CD4-positive, CD25-positive, alpha-beta regulatory T cell (primary cell): ENCODE results near the gene SGO2. TPM values are rescaled to one million over a fixed set of nuclear protein-coding genes. Genes with fewer than 3 reads are reported as not detected.
A peak's percentile ranks its signal among the peaks of the same experiment; 100 is the strongest.

ENCODE experiments used
- ATAC-seq, 2 donors: fragments of 150-1000 bp; cut with Tn5 transposase; one replicate each; pipeline ENCODE4 v1.10.0; 2021; ENCODE audit warnings: low read depth in 2 of 2, moderate number of reproducible peaks in 2 of 2, moderate library complexity in 1 of 2
- DNase-seq, 3 donors: peaks; one replicate each; pipeline versions ENCODE4 v3.0.0 to v3.0.0-alpha.2; 2012 to 2022; ENCODE audit warnings: mixed read lengths in 1 of 3
- H3K27ac ChIP-seq: one replicate; pipeline ENCODE4 v1.7.0; 2013; ENCODE audit warnings: mild to moderate bottlenecking, low read length; ENCODE audit not compliant: insufficient read depth, poor library complexity, severe bottlenecking
- H3K27me3 ChIP-seq: one replicate; pipeline ENCODE4 v1.7.0; 2013; ENCODE audit warnings: low read length; ENCODE audit not compliant: control insufficient read depth, insufficient read depth
- H3K36me3 ChIP-seq: one replicate; pipeline ENCODE4 v1.7.0; 2013; ENCODE audit warnings: mild to moderate bottlenecking, low read length, moderate library complexity; ENCODE audit not compliant: control insufficient read depth, insufficient read depth
- H3K4me1 ChIP-seq: 2 replicates; pipeline ENCODE4 v1.7.0; 2013; ENCODE audit warnings: mild to moderate bottlenecking, low read length; ENCODE audit not compliant: insufficient read depth, control insufficient read depth, poor library complexity, severe bottlenecking
- H3K4me3 ChIP-seq: one replicate; pipeline ENCODE4 v1.7.0; 2013; ENCODE audit warnings: low read depth, mild to moderate bottlenecking, low read length, moderate library complexity
- H3K9me3 ChIP-seq, 2 experiments: 1 replicate in 1 of 2; 2 replicates in 1 of 2; pipeline ENCODE4 v1.7.0; 2013; ENCODE audit warnings: low read length in 2 of 2, mild to moderate bottlenecking in 1 of 2, moderate library complexity in 1 of 2; ENCODE audit not compliant: control insufficient read depth in 2 of 2
- H3K27ac Mint-ChIP-seq, 3 donors: one replicate each; pipeline ENCODE4 v1.8.0; 2020 to 2022; ENCODE audit warnings: mild to moderate bottlenecking in 3 of 3, mixed read lengths in 3 of 3, moderate library complexity in 2 of 3
- H3K27me3 Mint-ChIP-seq: one replicate; pipeline ENCODE4 v1.8.0; 2022; ENCODE audit warnings: mild to moderate bottlenecking, mixed read lengths
- H3K36me3 Mint-ChIP-seq: one replicate; pipeline ENCODE4 v1.8.0; 2020; ENCODE audit warnings: mixed read lengths
- H3K4me1 Mint-ChIP-seq, 4 donors: one replicate each; pipeline ENCODE4 v1.8.0; 2020 to 2022; ENCODE audit warnings: mixed read lengths in 4 of 4, mild to moderate bottlenecking in 1 of 4
- H3K4me3 Mint-ChIP-seq, 4 donors: one replicate each; pipeline ENCODE4 v1.8.0; 2020 to 2022; ENCODE audit warnings: mild to moderate bottlenecking in 4 of 4, mixed read lengths in 4 of 4, moderate library complexity in 3 of 4
- H3K9me3 Mint-ChIP-seq, 7 donors: one replicate each; pipeline ENCODE4 v1.8.0; 2020 to 2022; ENCODE audit warnings: mixed read lengths in 7 of 7, mild to moderate bottlenecking in 3 of 7, moderate library complexity in 2 of 7
- polyA plus RNA-seq, 4 donors: library from polyadenylated mRNA; unstranded; fragments of 300-500 nt; fragmentation: Illumina TruSeq; gene quantifications; one replicate each; pipeline ENCODE4 v1.2.3, GENCODE V29; 2021
- total RNA-seq: library from RNA; stranded (reverse); gene quantifications from one replicate; pipeline ENCODE4 v1.2.3, GENCODE V29; 2022

Gene SGO2
- total and polyA plus RNA-seq, 5 donors from 2014 or later, result 2.3 to 4.9 (median 3.3) TPM

GRCh38 chr2:200567932-200568331, 41.9 kb downstream of the SGO2 start:
- DNase-seq, result no peak
- Histone ChIP-seq H3K9me3 (no peaks in the 10 kb centered on the region), H3K4me3 (no peak overlapping the region), H3K27me3 (no peaks in the 10 kb centered on the region), H3K4me1 (no peaks in the 10 kb centered on the region), H3K36me3 (no peaks in the 10 kb centered on the region), H3K27ac (no peak overlapping the region)
- Mint-ChIP-seq H3K4me1 (peaks cover 0 to 1% (median 0%) of the 10 kb centered on the region in 4 donors), H3K4me3 (no peak overlapping the region), H3K27me3 (no peaks in the 10 kb centered on the region), H3K9me3 (peaks cover 0 to 4% (median 2%) of the 10 kb centered on the region in 7 donors), H3K27ac (peak overlapping the region in 1 of 3 donors; percentile 27), H3K36me3 (peaks cover 27% of the 10 kb centered on the region)
- ATAC-seq, result no peak

GRCh38 chr2:200575957-200576356, 50.0 kb downstream of the SGO2 start:
- Histone ChIP-seq H3K27me3 (no peaks in the 10 kb centered on the region), H3K4me3 (no peak overlapping the region), H3K4me1 (no peaks in the 10 kb centered on the region), H3K36me3 (no peaks in the 10 kb centered on the region), H3K9me3 (no peaks in the 10 kb centered on the region), H3K27ac (no peak overlapping the region)
- Mint-ChIP-seq H3K4me3 (no peak overlapping the region), H3K27me3 (no peaks in the 10 kb centered on the region), H3K9me3 (no peaks in the 10 kb centered on the region), H3K27ac (peak overlapping the region in 2 of 3 donors; percentile 39 to 53), H3K4me1 (peaks cover 0 to 5% (median 0%) of the 10 kb centered on the region in 4 donors), H3K36me3 (peaks cover 7% of the 10 kb centered on the region)
- ATAC-seq, result no peak
- peak in 2 of 3 donors; percentile 34 to 49 for DNase-seq

- no peaks in the 10 kb centered on the region for H3K9me3 ChIP-seq
- no peaks in the 10 kb centered on the region for H3K4me1 ChIP-seq
- no peaks in the 10 kb centered on the region for H3K36me3 ChIP-seq
- no peak overlapping the region for H3K27ac ChIP-seq
- H3K27me3 ChIP-seq, result no peaks in the 10 kb centered on the region
- Mint-ChIP-seq H3K36me3 (no peaks in the 10 kb centered on the region), H3K27ac (no peak overlapping the region), H3K27me3 (no peaks in the 10 kb centered on the region), H3K9me3 (no peaks in the 10 kb centered on the region), H3K4me1 (peaks cover 0 to 5% (median 0%) of the 10 kb centered on the region in 4 donors), H3K4me3 (no peak overlapping the region)
- no peak for DNase-seq
- H3K4me3 ChIP-seq, result no peak overlapping the region
- no peak for ATAC-seq
These were observed 51.0 kb downstream of the SGO2 start for GRCh38 chr2:200577027-200577426.

GRCh38 chr2:200578778-200579177, 52.8 kb downstream of the SGO2 start:
- H3K27ac ChIP-seq, result no peak overlapping the region
- Mint-ChIP-seq H3K27me3 (no peaks in the 10 kb centered on the region), H3K4me1 (peaks cover 0 to 5% (median 0%) of the 10 kb centered on the region in 4 donors), H3K36me3 (peaks cover under 1% of the 10 kb centered on the region), H3K4me3 (no peak overlapping the region), H3K27ac (no peak overlapping the region), H3K9me3 (no peaks in the 10 kb centered on the region)
- H3K36me3 ChIP-seq, result no peaks in the 10 kb centered on the region
- H3K4me1 ChIP-seq, result no peaks in the 10 kb centered on the region
- DNase-seq (peak in 1 of 3 donors; percentile 56), ATAC-seq (no peak)
- no peaks in the 10 kb centered on the region for H3K27me3 ChIP-seq
- no peaks in the 10 kb centered on the region for H3K9me3 ChIP-seq
- H3K4me3 ChIP-seq, result no peak overlapping the region

- Mint-ChIP-seq H3K27ac (peak overlapping the region in 1 of 3 donors; percentile 70), H3K9me3 (no peaks in the 10 kb centered on the region), H3K4me3 (peak overlapping the region in 2 of 4 donors; percentile 36 to 67), H3K36me3 (peaks cover 9% of the 10 kb centered on the region), H3K4me1 (peaks cover 4 to 8% (median 5%) of the 10 kb centered on the region in 4 donors), H3K27me3 (peaks cover 19% of the 10 kb centered on the region)
- Histone ChIP-seq H3K4me3 (no peak overlapping the region), H3K4me1 (peaks cover 10% of the 10 kb centered on the region), H3K36me3 (no peaks in the 10 kb centered on the region), H3K27me3 (peaks cover 3% of the 10 kb centered on the region), H3K9me3 (no peaks in the 10 kb centered on the region), H3K27ac (no peak overlapping the region)
- DNase-seq (no peak), ATAC-seq (no peak)
These were observed 58.6 kb downstream of the SGO2 start for GRCh38 chr2:200584639-200585038.

- peaks cover 9% of the 10 kb centered on the region for H3K36me3 Mint-ChIP-seq
- Histone ChIP-seq H3K36me3 (no peaks in the 10 kb centered on the region), H3K9me3 (no peaks in the 10 kb centered on the region), H3K27ac (no peak overlapping the region), H3K4me1 (peaks cover 10% of the 10 kb centered on the region), H3K4me3 (peak overlapping the region; percentile 84), H3K27me3 (peaks cover 4% of the 10 kb centered on the region)
- peaks cover 25% of the 10 kb centered on the region for H3K27me3 Mint-ChIP-seq
- H3K4me1 Mint-ChIP-seq, result peaks cover 4 to 8% (median 5%) of the 10 kb centered on the region in 4 donors
- H3K4me3 Mint-ChIP-seq, result peak overlapping the region; percentile 79 to 84 (median 82)
- DNase-seq (no peak), ATAC-seq (no peak)
- H3K9me3 Mint-ChIP-seq, result no peaks in the 10 kb centered on the region
- H3K27ac Mint-ChIP-seq, result no peak overlapping the region
These were observed 59.3 kb downstream of the SGO2 start for GRCh38 chr2:200585340-200585729.

- Mint-ChIP-seq H3K27me3 (peaks cover 25% of the 10 kb centered on the region), H3K9me3 (no peaks in the 10 kb centered on the region), H3K4me1 (peaks cover 4 to 8% (median 5%) of the 10 kb centered on the region in 4 donors), H3K36me3 (peaks cover 9% of the 10 kb centered on the region), H3K27ac (peak within 1 kb of the TSS in 2 of 3 donors; percentile 25 to 43), H3K4me3 (peak within 1 kb of the TSS; percentile 79 to 84 (median 82))
- Histone ChIP-seq H3K27me3 (peaks cover 8% of the 10 kb centered on the region), H3K4me1 (peaks cover 10% of the 10 kb centered on the region), H3K4me3 (peak within 1 kb of the TSS; percentile 84), H3K36me3 (no peaks in the 10 kb centered on the region), H3K27ac (no peak within 1 kb of the TSS), H3K9me3 (no peaks in the 10 kb centered on the region)
- DNase-seq, result peak in 2 of 3 donors; percentile 5 to 23
- no peak for ATAC-seq
These were observed 60.0 kb downstream of the SGO2 start, which contains the start of gene AOX1 for GRCh38 chr2:200585730-200586643. Gene AOX1 (plus strand): TSS chr2:200586014. CDS start chr2:200586109, 95 bp downstream.
